Measurements from ENCODE around the gene ERC1. TPM values are rescaled to one million over a fixed set of nuclear protein-coding genes. Genes with fewer than 3 reads are reported as not detected.
A peak's percentile ranks its signal among the peaks of the same experiment; 100 is the strongest.

ERC1 gene
- total RNA-seq, 2 experiments from 2014 or later: 24.7 to 31.9 TPM

GRCh38 chr12:955939-956338 lies 35.1 kb upstream of the ERC1 start:
- POLR2A ChIA-PET: no interaction called here

GRCh38 chr12:958588-959123 lies 32.4 kb upstream of the ERC1 start:
- no peak overlapping the region for H3K4me3 Mint-ChIP-seq
- ATAC-seq: no peak
- no peak for DNase-seq
- H3K36me3 Mint-ChIP-seq (ENCODE audit: low read depth): no peaks in the 10 kb centered on the region
- CTCF ChIA-PET: interaction anchor here (0.7 kb wide), 2 partner anchors 23 to 412 kb away, joined by 3 to 4 read pairs; no protein-coding TSS in a partner anchor
- no peaks in the 10 kb centered on the region for H3K9me3 Mint-ChIP-seq (ENCODE audit: low read depth)
- POLR2A ChIA-PET: no interaction called here
- H3K4me1 Mint-ChIP-seq: peaks cover 1% of the 10 kb centered on the region
- intact Hi-C loops (cut with DNase I, micrococcal nuclease): no loop called here
- no peaks in the 10 kb centered on the region for H3K27me3 Mint-ChIP-seq
- no peak overlapping the region for H3K27ac Mint-ChIP-seq

More at GRCh38 chr12:955939-956338, 35.1 kb upstream of the ERC1 start:
- CTCF ChIA-PET: interaction anchor here (0.7 to 1.2 kb wide), 2 partner anchors 10 to 524 kb away, joined by 3 read pairs; no protein-coding TSS in a partner anchor
- no peak overlapping the region for H3K27ac Mint-ChIP-seq
- DNase-seq (no peak), ATAC-seq (no peak)
- H3K27me3 Mint-ChIP-seq: no peaks in the 10 kb centered on the region
- no peaks in the 10 kb centered on the region for H3K36me3 Mint-ChIP-seq (ENCODE audit: low read depth)
- H3K4me3 Mint-ChIP-seq: no peak overlapping the region
- no peaks in the 10 kb centered on the region for H3K9me3 Mint-ChIP-seq (ENCODE audit: low read depth)
- intact Hi-C loops (cut with DNase I, micrococcal nuclease): no loop called here
- peaks cover 6% of the 10 kb centered on the region for H3K4me1 Mint-ChIP-seq

GRCh38 chr12:966724-967123 lies 24.3 kb upstream of the ERC1 start:
- Mint-ChIP-seq H3K27me3 (no peaks in the 10 kb centered on the region), H3K4me1 (no peaks in the 10 kb centered on the region), H3K36me3 (ENCODE audit: low read depth) (no peaks in the 10 kb centered on the region), H3K27ac (no peak overlapping the region), H3K4me3 (no peak overlapping the region), H3K9me3 (ENCODE audit: low read depth) (no peaks in the 10 kb centered on the region)
- ChIA-PET POLR2A (no interaction called here), CTCF (no interaction called here)
- intact Hi-C loops (cut with DNase I, micrococcal nuclease): no loop called here
- ATAC-seq: no peak
- DNase-seq: no peak

- Mint-ChIP-seq H3K4me3 (no peak overlapping the region), H3K4me1 (no peaks in the 10 kb centered on the region), H3K9me3 (ENCODE audit: low read depth) (no peaks in the 10 kb centered on the region), H3K36me3 (ENCODE audit: low read depth) (no peaks in the 10 kb centered on the region), H3K27ac (no peak overlapping the region), H3K27me3 (no peaks in the 10 kb centered on the region)
- ATAC-seq (no peak), DNase-seq (no peak)
- intact Hi-C loops (cut with DNase I, micrococcal nuclease): no loop called here
- CTCF ChIA-PET: interaction anchor here (1.8 kb wide), 1 partner anchor 616 kb away, joined by 7 read pairs; no protein-coding TSS in a partner anchor
- POLR2A ChIA-PET: interaction anchor here (0.5 kb wide), 1 partner anchor 376 kb away, joined by 3 read pairs; no protein-coding TSS in a partner anchor
Measured at GRCh38 chr12:967641-968040, 23.4 kb upstream of the ERC1 start.

- no peaks in the 10 kb centered on the region for H3K27me3 Mint-ChIP-seq
- CTCF ChIA-PET: interaction anchor here (1.0 to 1.8 kb wide), 2 partner anchors 9 to 615 kb away, joined by 3 to 7 read pairs; no protein-coding TSS in a partner anchor
- H3K4me1 Mint-ChIP-seq: no peaks in the 10 kb centered on the region
- POLR2A ChIA-PET: interaction anchor here (0.6 kb wide), 1 partner anchor 28 kb away, joined by 3 read pairs; no protein-coding TSS in a partner anchor
- H3K27ac Mint-ChIP-seq: no peak overlapping the region
- no peak for ATAC-seq
- H3K36me3 Mint-ChIP-seq (ENCODE audit: low read depth): no peaks in the 10 kb centered on the region
- DNase-seq: no peak
- H3K9me3 Mint-ChIP-seq (ENCODE audit: low read depth): no peaks in the 10 kb centered on the region
- intact Hi-C loops (cut with DNase I, micrococcal nuclease): no loop called here
- H3K4me3 Mint-ChIP-seq: no peak overlapping the region
Measured at GRCh38 chr12:968545-968944, 22.5 kb upstream of the ERC1 start.

GRCh38 chr12:969821-970220 lies 21.2 kb upstream of the ERC1 start:
- H3K27me3 Mint-ChIP-seq: no peaks in the 10 kb centered on the region
- H3K4me3 Mint-ChIP-seq: no peak overlapping the region
- H3K36me3 Mint-ChIP-seq (ENCODE audit: low read depth): no peaks in the 10 kb centered on the region
- H3K4me1 Mint-ChIP-seq: no peaks in the 10 kb centered on the region
- ChIA-PET POLR2A (no interaction called here), CTCF (no interaction called here)
- H3K27ac Mint-ChIP-seq: no peak overlapping the region
- DNase-seq (no peak), ATAC-seq (no peak)
- no peaks in the 10 kb centered on the region for H3K9me3 Mint-ChIP-seq (ENCODE audit: low read depth)
- intact Hi-C loops (cut with DNase I, micrococcal nuclease): no loop called here

- Mint-ChIP-seq H3K4me1 (no peaks in the 10 kb centered on the region), H3K27ac (no peak overlapping the region), H3K36me3 (ENCODE audit: low read depth) (no peaks in the 10 kb centered on the region), H3K9me3 (ENCODE audit: low read depth) (no peaks in the 10 kb centered on the region), H3K27me3 (no peaks in the 10 kb centered on the region), H3K4me3 (no peak overlapping the region)
- intact Hi-C loops (cut with DNase I, micrococcal nuclease): no loop called here
- DNase-seq (no peak), ATAC-seq (no peak)
- ChIA-PET POLR2A (no interaction called here), CTCF (no interaction called here)
Measured at GRCh38 chr12:971991-972390, 19.0 kb upstream of the ERC1 start.

GRCh38 chr12:974271-974862 lies 16.7 kb upstream of the ERC1 start:
- H3K27me3 Mint-ChIP-seq: no peaks in the 10 kb centered on the region
- ATAC-seq (no peak), DNase-seq (no peak)
- H3K36me3 Mint-ChIP-seq (ENCODE audit: low read depth): no peaks in the 10 kb centered on the region
- ChIA-PET POLR2A (no interaction called here), CTCF (interaction anchor here (0.6 to 1.9 kb wide), 2 partner anchors 22 to 118 kb away, joined by 4 to 5 read pairs; no protein-coding TSS in a partner anchor)
- H3K4me3 Mint-ChIP-seq: no peak overlapping the region
- no peaks in the 10 kb centered on the region for H3K9me3 Mint-ChIP-seq (ENCODE audit: low read depth)
- intact Hi-C loops (cut with DNase I, micrococcal nuclease): no loop called here
- no peak overlapping the region for H3K27ac Mint-ChIP-seq
- no peaks in the 10 kb centered on the region for H3K4me1 Mint-ChIP-seq

- no peak overlapping the region for H3K4me3 Mint-ChIP-seq
- intact Hi-C loops (cut with DNase I, micrococcal nuclease): no loop called here
- H3K36me3 Mint-ChIP-seq (ENCODE audit: low read depth): no peaks in the 10 kb centered on the region
- DNase-seq (no peak), ATAC-seq (no peak)
- no peaks in the 10 kb centered on the region for H3K27me3 Mint-ChIP-seq
- ChIA-PET CTCF (no interaction called here), POLR2A (no interaction called here)
- no peak overlapping the region for H3K27ac Mint-ChIP-seq
- H3K9me3 Mint-ChIP-seq (ENCODE audit: low read depth): no peaks in the 10 kb centered on the region
- H3K4me1 Mint-ChIP-seq: peaks cover 2% of the 10 kb centered on the region
Measured at GRCh38 chr12:976644-977043, 14.4 kb upstream of the ERC1 start.

GRCh38 chr12:977156-977555 lies 13.9 kb upstream of the ERC1 start:
- Mint-ChIP-seq H3K36me3 (ENCODE audit: low read depth) (no peaks in the 10 kb centered on the region), H3K9me3 (ENCODE audit: low read depth) (no peaks in the 10 kb centered on the region), H3K27ac (no peak overlapping the region), H3K4me1 (peaks cover 2% of the 10 kb centered on the region), H3K4me3 (no peak overlapping the region), H3K27me3 (no peaks in the 10 kb centered on the region)
- POLR2A ChIA-PET: no interaction called here
- DNase-seq (no peak), ATAC-seq (no peak)
- intact Hi-C loops (cut with DNase I, micrococcal nuclease): no loop called here
- CTCF ChIA-PET: no interaction called here

- H3K27me3 Mint-ChIP-seq: no peaks in the 10 kb centered on the region
- no peak for DNase-seq
- ChIA-PET CTCF (no interaction called here), POLR2A (no interaction called here)
- H3K36me3 Mint-ChIP-seq (ENCODE audit: low read depth): no peaks in the 10 kb centered on the region
- no peak overlapping the region for H3K4me3 Mint-ChIP-seq
- ATAC-seq: no peak
- peaks cover 2% of the 10 kb centered on the region for H3K4me1 Mint-ChIP-seq
- intact Hi-C loops (cut with DNase I, micrococcal nuclease): no loop called here
- H3K27ac Mint-ChIP-seq: no peak overlapping the region
- no peaks in the 10 kb centered on the region for H3K9me3 Mint-ChIP-seq (ENCODE audit: low read depth)
Measured at GRCh38 chr12:979349-979748, 11.7 kb upstream of the ERC1 start.

- H3K27me3 Mint-ChIP-seq: no peaks in the 10 kb centered on the region
- no peak overlapping the region for H3K27ac Mint-ChIP-seq
- H3K9me3 Mint-ChIP-seq (ENCODE audit: low read depth): no peaks in the 10 kb centered on the region
- ATAC-seq (peak; percentile 26), DNase-seq (no peak)
- CTCF ChIA-PET: interaction anchor here (0.7 to 0.9 kb wide), 3 partner anchors 23 to 112 kb away, joined by 3 to 4 read pairs (median 3); no protein-coding TSS in a partner anchor
- H3K4me3 Mint-ChIP-seq: no peak overlapping the region
- POLR2A ChIA-PET: no interaction called here
- intact Hi-C loops (cut with DNase I, micrococcal nuclease): no loop called here
- no peaks in the 10 kb centered on the region for H3K36me3 Mint-ChIP-seq (ENCODE audit: low read depth)
- H3K4me1 Mint-ChIP-seq: peaks cover 2% of the 10 kb centered on the region
Measured at GRCh38 chr12:981176-981828, 9.7 kb upstream of the ERC1 start.
